ENCODE measurements around the gene KTN1.

KTN1 gene

DNA sequence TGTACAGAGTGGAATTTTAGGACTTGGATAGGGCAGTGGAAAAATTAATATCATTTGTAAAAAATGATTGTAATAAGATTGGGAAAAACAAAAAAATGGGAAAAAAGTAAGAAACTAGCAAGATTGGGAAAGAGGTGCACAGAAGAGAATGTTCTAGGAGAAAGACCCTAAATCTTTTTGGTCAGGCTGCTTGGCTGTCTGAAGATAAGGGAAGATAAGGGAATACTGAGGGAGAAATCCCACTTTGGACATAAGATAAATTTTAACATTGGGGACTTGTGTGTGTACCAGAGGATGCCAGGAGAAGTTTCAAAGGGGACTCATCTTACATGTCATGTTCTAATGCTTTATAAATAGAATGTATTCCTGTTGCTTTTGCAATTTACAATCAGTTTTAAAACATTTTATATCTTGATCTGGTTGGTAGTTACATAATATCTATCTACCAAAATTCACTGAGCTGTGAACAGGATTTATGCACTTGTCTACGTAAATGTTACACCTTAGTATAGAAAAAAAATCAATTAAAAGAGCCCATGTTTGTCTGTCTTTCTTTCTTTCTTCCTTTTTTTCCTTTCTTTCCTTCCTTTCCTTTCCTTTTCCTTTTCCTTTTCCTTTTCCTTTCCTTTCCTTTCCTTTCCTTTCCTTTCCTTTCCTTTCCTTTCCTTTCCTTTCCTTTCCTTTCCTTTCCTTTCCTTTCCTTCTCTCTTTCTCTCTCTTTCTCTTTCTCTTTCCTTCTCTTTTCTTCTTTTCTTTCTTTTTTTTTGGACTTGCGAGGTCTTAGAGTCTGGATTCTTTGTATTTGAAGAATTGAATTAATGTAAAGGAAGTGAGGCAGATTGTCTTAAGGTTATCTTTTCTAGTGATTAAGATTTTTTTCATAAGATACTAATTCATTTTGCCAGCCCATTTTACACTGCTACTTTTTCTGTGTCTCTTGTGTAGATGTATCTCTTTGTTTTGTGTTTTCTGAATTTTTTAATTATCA lies 66.1 kb downstream of the KTN1 start:
- H3K36me3 Mint-ChIP-seq (ENCODE audit: low read depth), result peaks cover 50% of the 10 kb centered on the region
- H3K4me3 Mint-ChIP-seq, result no peak overlapping the region
- H3K9me3 Mint-ChIP-seq, result no peaks in the 10 kb centered on the region
- no peak overlapping the region for H3K27ac Mint-ChIP-seq
- TF ChIP-seq, protein P1, sequence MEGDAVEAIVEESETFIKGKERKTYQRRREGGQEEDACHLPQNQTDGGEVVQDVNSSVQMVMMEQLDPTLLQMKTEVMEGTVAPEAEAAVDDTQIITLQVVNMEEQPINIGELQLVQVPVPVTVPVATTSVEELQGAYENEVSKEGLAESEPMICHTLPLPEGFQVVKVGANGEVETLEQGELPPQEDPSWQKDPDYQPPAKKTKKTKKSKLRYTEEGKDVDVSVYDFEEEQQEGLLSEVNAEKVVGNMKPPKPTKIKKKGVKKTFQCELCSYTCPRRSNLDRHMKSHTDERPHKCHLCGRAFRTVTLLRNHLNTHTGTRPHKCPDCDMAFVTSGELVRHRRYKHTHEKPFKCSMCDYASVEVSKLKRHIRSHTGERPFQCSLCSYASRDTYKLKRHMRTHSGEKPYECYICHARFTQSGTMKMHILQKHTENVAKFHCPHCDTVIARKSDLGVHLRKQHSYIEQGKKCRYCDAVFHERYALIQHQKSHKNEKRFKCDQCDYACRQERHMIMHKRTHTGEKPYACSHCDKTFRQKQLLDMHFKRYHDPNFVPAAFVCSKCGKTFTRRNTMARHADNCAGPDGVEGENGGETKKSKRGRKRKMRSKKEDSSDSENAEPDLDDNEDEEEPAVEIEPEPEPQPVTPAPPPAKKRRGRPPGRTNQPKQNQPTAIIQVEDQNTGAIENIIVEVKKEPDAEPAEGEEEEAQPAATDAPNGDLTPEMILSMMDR (IDR thresholded peaks at IDR 0.05; ENCODE audit: unreplicated experiment in 3 of 3), result no peak
- H3K27me3 Mint-ChIP-seq (ENCODE audit: low read depth), result no peaks in the 10 kb centered on the region
- no peaks in the 10 kb centered on the region for H3K4me1 Mint-ChIP-seq

DNA sequence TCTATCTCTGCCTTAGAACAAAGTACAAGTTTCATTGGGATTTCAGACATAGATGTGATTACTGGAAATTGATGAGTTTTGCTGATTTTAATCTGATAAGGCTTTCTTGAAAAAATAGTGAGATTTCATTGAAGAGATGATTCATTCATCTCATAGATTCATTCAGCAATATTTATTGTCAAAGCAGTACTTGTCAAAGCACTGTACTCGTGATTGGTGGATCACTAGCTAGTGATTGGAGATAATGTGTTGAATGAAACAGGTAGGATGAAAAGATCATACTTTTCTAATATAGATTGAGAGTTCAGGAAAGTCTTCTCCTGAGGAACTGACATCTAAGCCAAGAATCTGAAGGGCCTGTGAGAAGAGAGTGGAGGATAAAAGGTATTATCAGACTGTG lies 71.0 kb downstream of the KTN1 start:
- TF ChIP-seq, protein P1 (IDR thresholded peaks at IDR 0.05; ENCODE audit: unreplicated experiment in 3 of 3), result no peak
- Mint-ChIP-seq H3K27ac (no peak overlapping the region), H3K27me3 (ENCODE audit: low read depth) (no peaks in the 10 kb centered on the region), H3K4me1 (no peaks in the 10 kb centered on the region), H3K4me3 (no peak overlapping the region), H3K9me3 (no peaks in the 10 kb centered on the region), H3K36me3 (ENCODE audit: low read depth) (peaks cover 61% of the 10 kb centered on the region)

DNA sequence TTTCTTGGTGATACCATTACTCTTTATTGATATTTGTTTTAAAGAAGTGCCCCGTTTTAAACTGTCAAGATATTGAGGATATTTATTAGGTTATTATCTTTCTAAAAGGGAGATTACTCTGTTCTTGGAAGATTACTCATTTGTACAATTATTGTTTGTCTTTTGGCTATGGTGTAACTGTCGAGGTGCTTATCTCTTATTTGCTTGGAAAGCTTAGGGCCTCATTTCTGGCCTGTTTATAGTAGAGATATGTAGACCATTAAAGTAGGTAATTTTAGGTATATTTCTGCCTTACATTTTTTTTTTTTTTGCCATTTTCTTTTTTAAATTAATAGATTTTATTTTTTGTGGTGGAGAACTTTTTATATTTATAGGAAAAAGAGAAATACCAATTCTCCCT lies 74.2 kb downstream of the KTN1 start:
- Mint-ChIP-seq H3K27me3 (ENCODE audit: low read depth) (no peaks in the 10 kb centered on the region), H3K27ac (no peak overlapping the region), H3K4me1 (no peaks in the 10 kb centered on the region), H3K4me3 (no peak overlapping the region), H3K36me3 (ENCODE audit: low read depth) (peaks cover 65% of the 10 kb centered on the region), H3K9me3 (no peaks in the 10 kb centered on the region)
- TF ChIP-seq, protein P1 (IDR thresholded peaks at IDR 0.05; ENCODE audit: unreplicated experiment in 3 of 3), result no peak

DNA sequence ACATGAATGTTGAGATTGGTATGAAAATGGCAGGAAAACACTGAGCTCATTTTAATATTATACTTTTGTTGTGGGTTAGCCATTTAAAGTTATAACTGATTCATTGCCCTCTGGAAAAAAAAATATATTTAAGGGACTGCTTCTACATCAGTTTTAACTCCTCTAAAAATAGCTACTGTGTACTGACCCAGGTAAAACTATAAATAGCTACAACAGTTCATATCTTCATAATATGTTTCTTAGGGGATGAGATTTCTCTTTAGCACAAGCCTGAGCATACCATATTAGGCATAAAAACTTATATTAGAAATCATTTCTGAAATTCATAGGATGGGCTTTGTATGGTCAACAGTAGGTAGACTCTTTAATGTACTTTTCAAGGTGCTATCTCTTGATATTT lies 81.0 kb downstream of the KTN1 start:
- Mint-ChIP-seq H3K27me3 (ENCODE audit: low read depth) (no peaks in the 10 kb centered on the region), H3K27ac (no peak overlapping the region), H3K9me3 (no peaks in the 10 kb centered on the region), H3K4me1 (no peaks in the 10 kb centered on the region), H3K36me3 (ENCODE audit: low read depth) (peaks cover 58% of the 10 kb centered on the region), H3K4me3 (no peak overlapping the region)
- TF ChIP-seq, protein P1 (IDR thresholded peaks at IDR 0.05; ENCODE audit: unreplicated experiment in 3 of 3), result no peak

DNA sequence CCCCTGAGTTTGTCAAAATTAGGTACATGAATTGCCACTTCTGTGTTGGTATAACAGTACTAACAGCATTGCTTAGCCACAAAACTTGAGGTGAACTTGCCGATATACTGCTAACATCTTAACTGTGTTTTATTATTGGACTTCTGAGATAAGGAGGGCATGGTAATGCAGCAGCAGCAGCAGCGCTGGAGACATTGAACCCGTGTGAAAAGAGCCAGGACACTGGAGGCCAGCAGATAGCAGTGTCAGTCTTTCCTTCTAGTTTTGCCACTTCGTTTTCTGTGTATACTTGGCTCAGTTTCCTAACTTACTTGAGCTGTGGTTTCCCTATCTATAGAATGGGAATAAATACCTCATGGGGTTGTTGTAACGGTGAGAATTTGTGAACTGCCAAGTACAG lies 82.7 kb downstream of the KTN1 start:
- Mint-ChIP-seq H3K9me3 (no peaks in the 10 kb centered on the region), H3K27ac (no peak overlapping the region), H3K4me1 (no peaks in the 10 kb centered on the region), H3K27me3 (ENCODE audit: low read depth) (no peaks in the 10 kb centered on the region), H3K4me3 (no peak overlapping the region), H3K36me3 (ENCODE audit: low read depth) (peaks cover 52% of the 10 kb centered on the region)
- TF ChIP-seq, protein P1 (IDR thresholded peaks at IDR 0.05; ENCODE audit: unreplicated experiment in 3 of 3), result no peak

Measured in nephron (organoid).